ENCODE results near the gene DDX55. TPM values are rescaled to one million over a fixed set of nuclear protein-coding genes. Genes with fewer than 3 reads are reported as not detected.

Gene DDX55
- total and polyA plus RNA-seq, 2 of the 13 experiments (the other 11 are each of a cell fraction or from before 2014, with no cell fraction given) = 22.2 to 37.0 TPM

- peak; percentile 50 for TF ChIP-seq HNF1B (CRISPR knock-in tag; IDR thresholded peaks at IDR 0.05)
- no peak for TF ChIP-seq JUNB (CRISPR knock-in tag; IDR thresholded peaks at IDR 0.05; ENCODE audit: borderline replicate concordance)
- TF ChIP-seq ARID4A (CRISPR knock-in tag; IDR thresholded peaks at IDR 0.05; ENCODE audit: borderline replicate concordance) = peak; percentile 25; the same call in 1 of the 2 replicates
- TF ChIP-seq KAT8 (CRISPR knock-in tag; IDR thresholded peaks at IDR 0.05) = peak; percentile 92
- TF ChIP-seq ZNF574 (CRISPR knock-in tag; IDR thresholded peaks at IDR 0.05) = peak; percentile 43
- TF ChIP-seq GABPB1 (CRISPR knock-in tag; IDR thresholded peaks at IDR 0.05) = peak; percentile 50; the same call in 1 of the 2 replicates
- no peak for TF ChIP-seq ZNF180 (CRISPR knock-in tag; IDR thresholded peaks at IDR 0.05; ENCODE audit: borderline replicate concordance, low read depth)
- TF ChIP-seq ZNF766 (CRISPR knock-in tag; IDR thresholded peaks at IDR 0.05; ENCODE audit: borderline replicate concordance) = peak; percentile 35; the same call in 1 of the 2 replicates
- peak; percentile 20; the same call in 1 of the 2 replicates for TF ChIP-seq GATAD2A (CRISPR knock-in tag; IDR thresholded peaks at IDR 0.05)
- TF ChIP-seq ZNF143 (CRISPR knock-in tag; IDR thresholded peaks at IDR 0.05) = peak; percentile 93
- TF ChIP-seq RAD51 (IDR thresholded peaks at IDR 0.05; ENCODE audit: borderline replicate concordance) = peak; percentile 52
- TF ChIP-seq ERF (CRISPR knock-in tag; IDR thresholded peaks at IDR 0.05) = no peak
- 0 out of 2 replicates have a peak, but pooled peaks have one; percentile 33 for TF ChIP-seq ZNF280D (CRISPR knock-in tag; IDR thresholded peaks at IDR 0.05)
- peak; percentile 43; the same call in 1 of the 2 replicates for TF ChIP-seq YEATS4 (CRISPR knock-in tag; IDR thresholded peaks at IDR 0.05; ENCODE audit: borderline replicate concordance)
- no peak for TF ChIP-seq NONO (IDR thresholded peaks at IDR 0.05)
- 0 out of 2 replicates have a peak, but pooled peaks have one; percentile 27 for TF ChIP-seq NONO (CRISPR knock-in tag; conservative IDR thresholded peaks at IDR 0.05)
- 0 out of 2 replicates have a peak, but pooled peaks have one; percentile 15 for TF ChIP-seq NR2C2 (CRISPR knock-in tag; IDR thresholded peaks at IDR 0.05; ENCODE audit: borderline replicate concordance)
- TF ChIP-seq POLR2AphosphoS5 (IDR thresholded peaks at IDR 0.05; ENCODE audit: low read depth, low read length) = 0 out of 2 replicates have a peak, but pooled peaks have one; percentile 25
These were observed 30.5 kb upstream of the DDX55 start (continued) for GRCh38 chr12:123571343-123571813.

Data from HepG2 (cell line).